Epithelial cell of esophagus (primary cell): ENCODE data around the gene EFHD1.

Experiments
- DNase-seq: peaks from one replicate; pipeline ENCODE4 v3.0.0; 2010; ENCODE audit warnings: low read depth
- H3K4me3 ChIP-seq: 2 replicates; pipeline ENCODE4 v1.5.1; 2011; ENCODE audit warnings: mild to moderate bottlenecking, low read length, control low read depth
- TF ChIP-seq, protein P1 (sequence below): IDR thresholded peaks from 2 replicates; pipeline ENCODE4 v1.5.1; 2011; ENCODE audit warnings: low read depth, mild to moderate bottlenecking, low read length, control low read depth, inconsistent platforms; ENCODE audit not compliant: insufficient read depth; ENCODE audit errors: missing control alignments

Gene EFHD1, protein sequence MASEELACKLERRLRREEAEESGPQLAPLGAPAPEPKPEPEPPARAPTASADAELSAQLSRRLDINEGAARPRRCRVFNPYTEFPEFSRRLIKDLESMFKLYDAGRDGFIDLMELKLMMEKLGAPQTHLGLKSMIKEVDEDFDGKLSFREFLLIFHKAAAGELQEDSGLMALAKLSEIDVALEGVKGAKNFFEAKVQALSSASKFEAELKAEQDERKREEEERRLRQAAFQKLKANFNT

DNA sequence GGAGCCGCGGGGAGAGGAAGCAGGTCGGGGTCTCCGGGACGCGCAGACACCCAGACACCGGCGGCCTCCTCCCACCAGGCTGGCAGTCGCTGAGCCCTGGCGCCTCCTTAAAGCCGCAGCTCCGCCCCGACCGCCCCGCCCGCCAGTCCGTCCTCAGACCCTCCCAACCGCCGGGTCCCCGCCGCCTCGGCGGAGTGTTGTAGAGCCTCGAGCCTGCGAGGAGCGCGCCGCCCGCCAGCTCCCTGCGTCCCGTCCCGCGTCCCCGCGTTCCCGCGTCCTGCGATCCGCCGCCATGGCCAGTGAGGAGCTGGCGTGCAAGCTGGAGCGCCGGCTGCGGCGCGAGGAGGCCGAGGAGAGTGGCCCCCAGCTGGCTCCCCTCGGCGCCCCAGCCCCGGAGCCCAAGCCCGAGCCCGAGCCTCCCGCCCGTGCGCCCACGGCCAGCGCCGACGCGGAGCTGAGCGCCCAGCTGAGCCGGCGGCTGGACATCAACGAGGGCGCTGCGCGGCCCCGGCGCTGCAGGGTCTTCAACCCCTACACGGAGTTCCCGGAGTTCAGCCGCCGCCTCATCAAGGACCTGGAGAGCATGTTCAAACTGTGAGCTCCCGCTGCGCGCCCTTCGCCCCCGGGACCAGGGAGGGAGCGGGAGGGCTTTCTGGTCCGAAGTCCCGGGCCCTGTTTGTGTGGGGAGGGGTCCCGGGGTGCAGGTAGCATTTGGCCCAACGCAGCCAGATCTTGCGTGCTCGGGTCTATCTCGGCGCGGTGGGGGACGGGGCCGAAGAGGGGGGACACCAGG lies at the start of gene EFHD1:
Gene EFHD1, plus strand, starts transcription at position 192 of the 793 bp plus-strand sequence. Its CDS starts 101 bp downstream, at position 293.
- peak within 1 kb of the TSS; percentile 48 for H3K4me3 ChIP-seq
- peak; percentile 70 for DNase-seq
- TF ChIP-seq, protein P1, sequence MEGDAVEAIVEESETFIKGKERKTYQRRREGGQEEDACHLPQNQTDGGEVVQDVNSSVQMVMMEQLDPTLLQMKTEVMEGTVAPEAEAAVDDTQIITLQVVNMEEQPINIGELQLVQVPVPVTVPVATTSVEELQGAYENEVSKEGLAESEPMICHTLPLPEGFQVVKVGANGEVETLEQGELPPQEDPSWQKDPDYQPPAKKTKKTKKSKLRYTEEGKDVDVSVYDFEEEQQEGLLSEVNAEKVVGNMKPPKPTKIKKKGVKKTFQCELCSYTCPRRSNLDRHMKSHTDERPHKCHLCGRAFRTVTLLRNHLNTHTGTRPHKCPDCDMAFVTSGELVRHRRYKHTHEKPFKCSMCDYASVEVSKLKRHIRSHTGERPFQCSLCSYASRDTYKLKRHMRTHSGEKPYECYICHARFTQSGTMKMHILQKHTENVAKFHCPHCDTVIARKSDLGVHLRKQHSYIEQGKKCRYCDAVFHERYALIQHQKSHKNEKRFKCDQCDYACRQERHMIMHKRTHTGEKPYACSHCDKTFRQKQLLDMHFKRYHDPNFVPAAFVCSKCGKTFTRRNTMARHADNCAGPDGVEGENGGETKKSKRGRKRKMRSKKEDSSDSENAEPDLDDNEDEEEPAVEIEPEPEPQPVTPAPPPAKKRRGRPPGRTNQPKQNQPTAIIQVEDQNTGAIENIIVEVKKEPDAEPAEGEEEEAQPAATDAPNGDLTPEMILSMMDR: no peak

DNA sequence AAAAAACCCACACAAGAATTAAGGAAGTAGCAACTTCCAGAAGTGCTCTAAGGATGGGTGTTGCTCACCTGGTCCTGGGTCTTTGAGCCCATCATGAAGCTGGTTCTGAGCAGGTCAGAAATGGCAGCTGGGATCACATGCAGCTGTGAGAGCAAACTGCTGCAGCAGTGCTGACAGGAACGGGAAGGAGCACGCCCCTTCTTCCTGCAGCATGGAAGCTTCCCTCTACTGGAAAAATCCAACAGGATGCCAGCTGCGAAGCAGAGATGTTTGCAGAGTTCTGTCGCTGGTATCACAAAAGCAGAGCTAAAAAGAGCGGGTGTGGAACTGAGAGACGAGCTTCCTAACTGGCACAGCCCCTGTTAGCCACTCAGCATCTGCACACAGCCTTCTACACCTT lies 49.2 kb upstream of the EFHD1 start:
- no peak overlapping the region for H3K4me3 ChIP-seq
- TF ChIP-seq, protein P1: no peak
- DNase-seq: no peak

DNA sequence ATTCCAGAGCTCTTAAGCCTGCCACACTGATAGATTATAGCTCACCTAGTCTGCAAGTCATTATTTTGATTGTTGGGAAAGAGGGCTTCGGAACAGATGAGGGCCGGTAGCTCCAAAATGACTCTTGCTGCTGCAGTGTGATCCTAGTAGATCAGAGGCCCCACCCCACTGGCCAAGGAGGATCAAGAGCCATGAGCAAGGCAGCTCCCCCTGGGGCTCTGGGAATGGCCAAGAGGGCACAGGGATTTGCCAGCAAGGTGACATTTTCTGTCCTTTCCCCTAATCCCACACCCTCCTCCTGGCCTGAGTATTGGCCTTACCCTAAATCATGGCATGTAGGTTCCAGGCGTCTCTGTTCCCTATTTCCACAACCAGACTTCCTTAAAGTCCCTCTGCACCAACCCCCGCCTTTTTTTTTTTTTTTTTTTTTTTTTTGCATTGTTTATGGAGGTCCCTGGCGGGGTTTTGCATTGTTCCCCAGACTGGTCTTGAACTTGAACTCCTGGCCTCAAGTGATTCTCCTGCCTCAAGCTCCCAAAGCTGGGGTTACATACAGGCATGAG lies 46.4 kb upstream of the EFHD1 start:
- TF ChIP-seq, protein P1: no peak
- H3K4me3 ChIP-seq: no peak overlapping the region
- no peak for DNase-seq

DNA sequence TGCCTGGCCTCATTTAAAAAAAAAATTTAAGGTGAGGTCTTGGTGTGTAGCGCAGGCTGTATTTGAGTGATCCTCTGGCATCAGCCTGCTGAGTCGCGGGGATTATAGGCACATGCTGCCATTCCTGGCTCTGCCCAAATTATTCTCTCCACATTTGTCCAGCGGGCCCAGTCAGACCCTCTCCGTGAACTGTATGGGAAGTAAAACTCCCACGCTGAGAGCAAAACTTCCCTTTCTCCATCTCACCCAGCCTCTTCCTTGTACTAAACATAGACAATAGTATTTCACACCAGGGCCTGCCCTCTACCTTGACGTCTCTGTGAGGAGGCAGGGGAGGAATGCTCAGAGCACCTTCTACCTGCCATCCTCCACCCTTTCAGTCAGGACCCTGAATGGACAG lies 45.9 kb upstream of the EFHD1 start:
- H3K4me3 ChIP-seq: no peak overlapping the region
- no peak for DNase-seq
- TF ChIP-seq, protein P1: no peak

DNA sequence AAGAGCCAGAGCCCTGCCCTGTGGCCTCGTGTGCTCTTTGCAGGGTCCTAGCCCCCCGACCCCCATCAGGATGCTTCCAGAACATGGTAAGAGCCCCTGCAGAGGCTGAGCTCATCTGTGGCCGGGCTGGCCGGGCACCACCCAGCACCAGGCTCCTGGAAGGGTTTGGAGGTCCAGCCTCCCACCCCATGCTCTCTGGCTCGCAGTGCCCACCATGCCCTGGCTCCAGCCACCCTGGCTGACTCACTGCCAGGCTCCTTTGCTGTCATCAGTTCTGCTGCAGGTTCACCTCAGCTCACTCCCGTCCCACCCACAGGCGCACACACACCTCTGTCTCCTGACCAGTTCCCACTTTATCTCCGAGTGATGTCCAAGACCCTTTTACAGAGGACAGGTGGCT lies 45.4 kb upstream of the EFHD1 start:
- DNase-seq: no peak
- TF ChIP-seq, protein P1: no peak
- no peak overlapping the region for H3K4me3 ChIP-seq

DNA sequence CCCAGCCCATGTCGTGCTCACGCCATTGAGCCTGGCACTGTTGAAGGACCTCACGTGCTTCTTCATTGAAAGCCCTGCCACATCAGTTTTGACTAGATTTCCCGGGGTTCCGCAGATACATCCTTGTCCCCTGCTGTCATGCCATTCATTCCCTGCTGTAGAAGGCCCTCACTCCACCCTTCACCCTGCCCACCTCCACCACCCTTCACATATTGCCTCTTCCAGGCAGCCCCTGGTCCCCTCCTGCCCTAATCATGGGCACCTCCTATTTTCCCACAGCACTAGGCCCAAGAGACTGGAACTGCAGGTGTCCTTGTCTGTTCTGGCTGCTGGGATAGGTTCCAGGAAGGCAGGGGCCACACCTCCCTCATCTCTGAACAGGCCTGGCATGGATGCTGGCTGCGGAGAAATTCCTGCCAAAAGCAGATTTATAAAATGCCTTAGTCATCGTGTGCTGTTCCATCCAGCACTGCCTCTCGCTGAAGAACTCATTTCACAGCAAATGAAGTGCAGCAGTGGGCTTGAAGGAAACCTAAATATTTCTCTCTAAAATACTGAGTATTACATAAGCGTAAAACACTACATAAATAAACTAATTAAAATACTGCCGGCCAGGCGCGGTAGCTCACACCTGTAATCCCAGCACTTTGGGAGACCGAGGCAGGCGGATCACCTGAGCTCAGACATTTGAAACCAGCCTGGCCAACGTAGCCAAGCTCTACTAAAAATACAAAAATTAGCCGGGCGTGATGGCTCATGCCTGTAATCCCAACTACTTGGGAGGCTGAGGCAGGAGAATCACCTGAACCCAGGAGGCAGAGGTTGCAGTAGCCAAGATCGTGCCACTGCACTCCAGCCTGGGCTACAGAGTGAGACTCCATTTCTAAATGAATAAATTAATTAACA lies 44.5 kb upstream of the EFHD1 start:
- peak; percentile 78 for DNase-seq
- TF ChIP-seq, protein P1: no peak
- H3K4me3 ChIP-seq: no peak overlapping the region
